H1 (cell line): Measurements from ENCODE around the gene RNF4. TPM values are rescaled to one million over a fixed set of nuclear protein-coding genes. Genes with fewer than 3 reads are reported as not detected.
A peak's percentile ranks its signal among the peaks of the same experiment; 100 is the strongest.

ENCODE experiments used
- ASH2L ChIP-seq: fragments of 200-600, 300-600 bp; sonication (generic); IDR thresholded peaks from one replicate; pipeline ENCODE4 v1.7.1; 2017; ENCODE audit warnings: low read length
- ATF3 ChIP-seq: IDR thresholded peaks from 2 replicates; pipeline ENCODE4 v1.6.1; 2011; ENCODE audit warnings: low read depth, mild to moderate bottlenecking, low read length; ENCODE audit not compliant: insufficient read depth
- BRCA1 ChIP-seq: IDR thresholded peaks from 2 replicates; pipeline ENCODE4 v1.6.1; 2012; ENCODE audit warnings: low read depth, low read length, improper control_type of control experiment
- CBX8 ChIP-seq: fragments of 300-800, 300-1000 bp; sonication (generic); IDR thresholded peaks from 2 replicates; pipeline ENCODE4 v1.7.1; 2016; ENCODE audit warnings: low read depth, low read length, borderline replicate concordance
- CHD1 ChIP-seq: IDR thresholded peaks from 2 replicates; pipeline ENCODE4 v1.6.1; 2012; ENCODE audit warnings: low read depth, low read length, improper control_type of control experiment
- HDAC2 ChIP-seq, 2 experiments: fragments of 300-600 bp in 1 of 2; sonication (generic) in 1 of 2; IDR thresholded peaks; 2 replicates each; pipeline ENCODE4 v1.6.1; 2011 to 2012; ENCODE audit warnings: low read depth in 2 of 2, low read length in 2 of 2, mild to moderate bottlenecking in 2 of 2, moderate library complexity in 2 of 2, borderline replicate concordance in 1 of 2, inconsistent platforms in 1 of 2
- JUN ChIP-seq: IDR thresholded peaks from 2 replicates; pipeline ENCODE4 v1.6.1; 2011; ENCODE audit warnings: low read depth, mild to moderate bottlenecking, improper control_type of control experiment, low read length
- JUND ChIP-seq: IDR thresholded peaks from 2 replicates; pipeline ENCODE4 v1.6.1; 2011; ENCODE audit warnings: mild to moderate bottlenecking, improper control_type of control experiment, low read length
- KDM5A ChIP-seq: fragments of 200-600 bp; IDR thresholded peaks from 2 replicates; pipeline ENCODE4 v1.7.1; 2012; ENCODE audit warnings: mild to moderate bottlenecking, low read length, inconsistent platforms, mixed read lengths
- MAFK ChIP-seq: IDR thresholded peaks from 2 replicates; pipeline ENCODE4 v1.6.1; 2012; ENCODE audit warnings: low read depth, mild to moderate bottlenecking, improper control_type of control experiment, low read length
- PHF8 ChIP-seq: fragments of 200-600 bp; sonication (generic); conservative IDR thresholded peaks from 2 replicates; pipeline ENCODE4 v1.7.1; 2012; ENCODE audit warnings: low read depth, mild to moderate bottlenecking, inconsistent platforms, low read length, moderate library complexity
- POLR2A ChIP-seq, 2 experiments: IDR thresholded peaks; 1 replicate in 1 of 2; 2 replicates in 1 of 2; pipeline ENCODE4 v1.6.1; 2011; ENCODE audit warnings: low read depth in 2 of 2, low read length in 2 of 2, mild to moderate bottlenecking in 2 of 2; ENCODE audit errors: control extremely low read depth in 1 of 2
- POLR2AphosphoS5 ChIP-seq: IDR thresholded peaks from 2 replicates; pipeline ENCODE4 v1.6.1; 2011; ENCODE audit warnings: low read depth, low read length
- POU5F1 ChIP-seq: IDR thresholded peaks from 2 replicates; pipeline ENCODE4 v1.6.1; 2011; ENCODE audit warnings: low read depth, mild to moderate bottlenecking, low read length, moderate library complexity
- RBBP5 ChIP-seq: IDR thresholded peaks from 2 replicates; pipeline ENCODE4 v1.7.1; 2012; ENCODE audit warnings: low read depth, mild to moderate bottlenecking, inconsistent platforms, low read length, moderate library complexity, borderline replicate concordance
- SIRT6 ChIP-seq: IDR thresholded peaks from one replicate; pipeline ENCODE4 v1.7.1; 2012; ENCODE audit warnings: low read length, inconsistent platforms
- SP2 ChIP-seq: IDR thresholded peaks from 2 replicates; pipeline ENCODE4 v1.6.1; 2012; ENCODE audit warnings: mild to moderate bottlenecking, low read length, inconsistent platforms
- TAF1 ChIP-seq: IDR thresholded peaks from 2 replicates; pipeline ENCODE4 v1.6.1; 2011; ENCODE audit warnings: mild to moderate bottlenecking, low read depth, low read length
- TBP ChIP-seq: IDR thresholded peaks from 2 replicates; pipeline ENCODE4 v1.6.1; 2011; ENCODE audit warnings: low read depth, low read length, improper control_type of control experiment
- TCF12 ChIP-seq: IDR thresholded peaks from 2 replicates; pipeline ENCODE4 v1.6.1; 2011; ENCODE audit warnings: low read depth, mild to moderate bottlenecking, low read length
- TEAD4 ChIP-seq: IDR thresholded peaks from 2 replicates; pipeline ENCODE4 v1.6.1; 2012; ENCODE audit warnings: low read depth, low read length, inconsistent platforms, mixed read lengths
- YY1 ChIP-seq: IDR thresholded peaks from 2 replicates; pipeline ENCODE4 v1.6.1; 2011; ENCODE audit warnings: low read depth, mild to moderate bottlenecking, low read length
- ZNF274 ChIP-seq: IDR thresholded peaks from 2 replicates; pipeline ENCODE4 v1.7.0; 2012; ENCODE audit warnings: low read length, borderline replicate concordance; ENCODE audit errors: extremely low read depth
- polyA plus RNA-seq, 7 experiments: library from polyadenylated mRNA; depleted of rRNA in 3 of 7; stranded (reverse) in 5 of 7; unstranded in 2 of 7; fragments of >200 nt in 5 of 7; fragments of 200-250 nt in 2 of 7; gene quantifications; 1 replicate in 5 of 7; 2 replicates in 1 of 7; 4 replicates in 1 of 7; pipeline versions ENCODE4 v1.2.1 to v1.2.3, GENCODE V29; 2011 to 2013; ENCODE audit warnings: missing spikeins in 2 of 7, mixed read lengths in 2 of 7
- total RNA-seq: library from RNA; stranded (reverse); fragmentation: NEBNext Ultra II Directional; extraction: Animal tissue kit (Norgen Biotek cat#: 25700); gene quantifications from 2 replicates; pipeline ENCODE4 v1.2.1, GENCODE V29; 2021
- TF ChIP-seq, protein P1 (sequence below): IDR thresholded peaks from 2 replicates; pipeline ENCODE4 v1.6.1; 2012; ENCODE audit warnings: low read length, inconsistent platforms

RNF4 gene
- total and polyA plus RNA-seq, 2 of the 8 experiments (the other 6 are each of a cell fraction or from before 2014, with no cell fraction given) = 68.2 to 78.9 TPM

DNA sequence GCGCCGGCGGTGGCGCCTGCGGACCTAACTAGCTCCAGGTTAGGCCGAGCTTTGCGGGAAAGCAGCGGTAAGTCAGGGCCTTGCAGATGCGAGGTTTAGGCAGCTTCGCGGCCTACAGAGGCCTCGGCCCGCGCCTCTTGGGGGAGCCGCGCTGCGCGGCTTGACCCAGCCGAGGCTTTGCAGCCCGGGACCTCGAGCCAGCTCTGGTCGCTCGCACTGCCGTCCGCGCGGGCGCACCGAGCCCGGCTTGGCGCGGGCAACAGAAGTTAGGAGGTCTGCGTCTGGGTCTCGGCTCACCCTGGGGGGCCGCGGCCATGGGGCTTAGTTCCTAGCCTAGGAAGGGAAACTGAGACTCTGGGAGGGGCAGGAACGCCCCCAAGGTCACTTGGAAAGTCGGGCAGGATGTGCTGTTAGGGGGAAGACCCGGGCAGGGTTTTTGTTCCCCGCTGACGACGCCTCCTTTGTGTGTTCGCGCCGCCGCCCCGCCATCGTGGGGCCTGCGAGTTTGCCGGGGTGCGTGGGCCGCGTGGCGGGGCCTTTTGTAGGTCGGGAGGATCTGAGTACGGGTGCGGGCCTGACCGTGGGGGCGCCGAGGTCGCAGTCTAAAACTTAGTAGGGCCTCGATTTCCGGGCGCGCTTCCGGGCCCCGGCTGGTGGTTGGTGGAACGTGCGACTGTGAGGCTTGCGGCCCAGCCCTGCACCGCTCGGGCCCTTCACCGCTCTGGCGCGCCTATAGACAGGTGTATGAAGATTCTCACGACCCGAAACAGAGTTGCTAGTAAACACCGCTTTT, 482 bp downstream of the RNF4 start (continued):
- TF ChIP-seq POLR2AphosphoS5 = no peak
- no peak for TF ChIP-seq SIRT6
- peak; percentile 62 for TF ChIP-seq PHF8
- TF ChIP-seq TEAD4 = no peak
- no peak for TF ChIP-seq CHD1
- TF ChIP-seq MAFK = no peak
- TF ChIP-seq POU5F1 = no peak
- no peak for TF ChIP-seq ATF3
- no peak for TF ChIP-seq BRCA1
- TF ChIP-seq JUN = no peak
- TF ChIP-seq RBBP5 = 0 out of 2 replicates have a peak, but pooled peaks have one; percentile 43
- no peak for TF ChIP-seq CBX8
- peak; percentile 31 for TF ChIP-seq ASH2L
- no peak for TF ChIP-seq HDAC2 (IDR thresholded peaks at IDR 0.05; ENCODE audit: borderline replicate concordance in 1 of 2, low read depth in 2 of 2, low read length in 2 of 2)
- no peak for TF ChIP-seq TBP
- TF ChIP-seq POLR2A (IDR thresholded peaks at IDR 0.05; ENCODE audit: control extremely low read depth in 1 of 2, low read depth in 2 of 2, low read length in 2 of 2) = peak in 1 of 2 experiments; percentile 22; a peak in 1 of 3 replicates
- 0 out of 2 replicates have a peak, but pooled peaks have one; percentile 33 for TF ChIP-seq TAF1
- TF ChIP-seq JUND = no peak
- TF ChIP-seq YY1 = no peak
- no peak; the same call in 1 of the 2 replicates for TF ChIP-seq SP2
- TF ChIP-seq, protein P1, sequence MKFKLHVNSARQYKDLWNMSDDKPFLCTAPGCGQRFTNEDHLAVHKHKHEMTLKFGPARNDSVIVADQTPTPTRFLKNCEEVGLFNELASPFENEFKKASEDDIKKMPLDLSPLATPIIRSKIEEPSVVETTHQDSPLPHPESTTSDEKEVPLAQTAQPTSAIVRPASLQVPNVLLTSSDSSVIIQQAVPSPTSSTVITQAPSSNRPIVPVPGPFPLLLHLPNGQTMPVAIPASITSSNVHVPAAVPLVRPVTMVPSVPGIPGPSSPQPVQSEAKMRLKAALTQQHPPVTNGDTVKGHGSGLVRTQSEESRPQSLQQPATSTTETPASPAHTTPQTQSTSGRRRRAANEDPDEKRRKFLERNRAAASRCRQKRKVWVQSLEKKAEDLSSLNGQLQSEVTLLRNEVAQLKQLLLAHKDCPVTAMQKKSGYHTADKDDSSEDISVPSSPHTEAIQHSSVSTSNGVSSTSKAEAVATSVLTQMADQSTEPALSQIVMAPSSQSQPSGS = no peak
- no peak for TF ChIP-seq TCF12
- no peak for TF ChIP-seq ZNF274
- TF ChIP-seq KDM5A = 0 out of 2 replicates have a peak, but pooled peaks have one; percentile 20
